Liver (tissue), 9 donors: ENCODE results near the gene NPL. TPM values are rescaled to one million over a fixed set of nuclear protein-coding genes. Genes with fewer than 3 reads are reported as not detected.

Source experiments
- DNase-seq: peaks from one replicate; pipeline ENCODE4 v3.0.0-alpha.2; 2017; ENCODE audit warnings: low spot score
- H3K27ac ChIP-seq, 2 donors: one replicate each; pipeline ENCODE4 v1.7.0; 2013; ENCODE audit warnings: inconsistent platforms in 2 of 2, low read length in 2 of 2, control low read depth in 1 of 2, low read depth in 1 of 2, mild to moderate bottlenecking in 1 of 2
- H3K27me3 ChIP-seq, 4 donors: one replicate each; pipeline versions ENCODE4 v1.6.1 to v1.7.0; 2013; ENCODE audit warnings: low read length in 3 of 4, inconsistent platforms in 1 of 4, mild to moderate bottlenecking in 1 of 4, moderate library complexity in 1 of 4; ENCODE audit not compliant: control insufficient read depth in 4 of 4, insufficient read depth in 4 of 4
- H3K36me3 ChIP-seq, 4 donors: one replicate each; pipeline versions ENCODE4 v1.6.1 to v1.7.0; 2013; ENCODE audit warnings: low read length in 3 of 4, mild to moderate bottlenecking in 3 of 4, low read depth in 1 of 4, moderate library complexity in 1 of 4; ENCODE audit not compliant: control insufficient read depth in 4 of 4, insufficient read depth in 3 of 4
- H3K4me1 ChIP-seq, 4 donors: one replicate each; pipeline versions ENCODE4 v1.6.1 to v1.7.0; 2013; ENCODE audit warnings: low read length in 3 of 4, mild to moderate bottlenecking in 3 of 4, moderate library complexity in 1 of 4; ENCODE audit not compliant: control insufficient read depth in 4 of 4, insufficient read depth in 4 of 4
- H3K4me3 ChIP-seq, 3 donors: one replicate each; pipeline versions ENCODE4 v1.6.1 to v1.7.0; 2013; ENCODE audit warnings: low read length in 3 of 3, control low read depth in 1 of 3, low read depth in 1 of 3, mild to moderate bottlenecking in 1 of 3
- H3K9ac ChIP-seq, 2 donors: one replicate each; pipeline ENCODE4 v1.7.0; 2013; ENCODE audit warnings: low read length in 2 of 2, mild to moderate bottlenecking in 2 of 2, moderate library complexity in 2 of 2, control low read depth in 1 of 2, low read depth in 1 of 2
- H3K9me3 ChIP-seq, 4 donors: one replicate each; pipeline versions ENCODE4 v1.6.1 to v1.7.0; 2013; ENCODE audit warnings: low read length in 3 of 4; ENCODE audit not compliant: control insufficient read depth in 4 of 4
- ATF3 ChIP-seq: IDR thresholded peaks from 2 replicates; pipeline ENCODE4 v1.6.1; 2016; ENCODE audit warnings: antibody characterized with exemption
- CTCF ChIP-seq: fragments of 150-350 bp; IDR thresholded peaks from 2 replicates; pipeline ENCODE4 v1.5.1; 2017; ENCODE audit warnings: improper control_type of control experiment, low read depth, low read length; ENCODE audit not compliant: missing input control
- EGR1 ChIP-seq, 2 donors: IDR thresholded peaks; 2 replicates each; pipeline ENCODE4 v1.6.1; 2016 to 2018; ENCODE audit warnings: antibody characterized with exemption in 2 of 2, low read depth in 2 of 2
- FOXA2 ChIP-seq: IDR thresholded peaks from 2 replicates; pipeline ENCODE4 v1.6.1; 2016; ENCODE audit warnings: antibody characterized with exemption
- GABPA ChIP-seq, 2 donors: IDR thresholded peaks in 1 of 2; conservative IDR thresholded peaks in 1 of 2; 2 replicates each; pipeline ENCODE4 v1.6.1; 2016; ENCODE audit warnings: antibody characterized with exemption in 2 of 2, mild to moderate bottlenecking in 1 of 2, moderate library complexity in 1 of 2
- HNF4G ChIP-seq: IDR thresholded peaks from 2 replicates; pipeline ENCODE4 v1.6.1; 2016; ENCODE audit warnings: antibody characterized with exemption
- JUND ChIP-seq, 2 donors: IDR thresholded peaks; 2 replicates each; pipeline ENCODE4 v1.6.1; 2016; ENCODE audit warnings: antibody characterized with exemption in 2 of 2
- MAX ChIP-seq: IDR thresholded peaks from 2 replicates; pipeline ENCODE4 v1.6.1; 2016; ENCODE audit warnings: antibody characterized with exemption
- NR2F2 ChIP-seq: IDR thresholded peaks from 2 replicates; pipeline ENCODE4 v1.6.1; 2016; ENCODE audit warnings: antibody characterized with exemption
- REST ChIP-seq: IDR thresholded peaks from 2 replicates; pipeline ENCODE4 v1.6.1; 2016; ENCODE audit warnings: antibody characterized with exemption, mild to moderate bottlenecking
- RXRA ChIP-seq, 2 donors: IDR thresholded peaks; 2 replicates each; pipeline ENCODE4 v1.6.1; 2017 to 2018; ENCODE audit warnings: antibody characterized with exemption in 2 of 2, mild to moderate bottlenecking in 1 of 2
- SP1 ChIP-seq: IDR thresholded peaks from 2 replicates; pipeline ENCODE4 v1.6.1; 2018; ENCODE audit warnings: antibody characterized with exemption, mild to moderate bottlenecking
- TAF1 ChIP-seq: conservative IDR thresholded peaks from 2 replicates; pipeline ENCODE4 v1.6.1; 2016; ENCODE audit warnings: antibody characterized with exemption, mild to moderate bottlenecking
- YY1 ChIP-seq: IDR thresholded peaks from 2 replicates; pipeline ENCODE4 v1.6.1; 2016; ENCODE audit warnings: antibody characterized with exemption, mild to moderate bottlenecking
- ZBTB33 ChIP-seq: IDR thresholded peaks from 2 replicates; pipeline ENCODE4 v1.6.1; 2016; ENCODE audit warnings: antibody characterized with exemption
- WGBS: extraction: QIAGEN DNeasy Blood & Tissue Kit; methylation state at CpG from one replicate; pipeline ENCODE4 v1.1.7; 2013; 5-methylcytosine and 5-hydroxymethylcytosine counted together
- polyA plus RNA-seq, 2 donors: library from polyadenylated mRNA; stranded (reverse) in 1 of 2; unstranded in 1 of 2; fragments of 200-250 nt in 1 of 2; fragments of >200 nt in 1 of 2; fragmentation: Nextera tagmentation in 1 of 2; extraction: Ambion mirVana in 1 of 2; gene quantifications; one replicate each; pipeline versions ENCODE4 v1.2.1 to v1.2.3, GENCODE V29; 2013 to 2015
- total RNA-seq, 2 donors: library from RNA; depleted of rRNA; stranded (reverse); fragments of >200 nt; gene quantifications; one replicate each; pipeline ENCODE4 v1.2.3, GENCODE V29; 2014
- donor health status: healthy.
- donor health status: healthy.
- donor health status: healthy.
- donor health status: healthy.
- donor health status: healthy.

NPL gene
- total and polyA plus RNA-seq, 4 donors = 8.5 to 47.3 (median 15.9) TPM

GRCh38 chr1:182765391-182765790 is 24.2 kb upstream of the NPL start:
- Histone ChIP-seq H3K4me3 (no peak overlapping the region), H3K27ac (no peak overlapping the region), H3K36me3 (no peaks in the 10 kb centered on the region), H3K27me3 (no peaks in the 10 kb centered on the region), H3K9me3 (no peaks in the 10 kb centered on the region), H3K4me1 (peaks cover 0 to 2% (median under 1%) of the 10 kb centered on the region in 4 donors), H3K9ac (no peak overlapping the region)
- DNase-seq = no peak
- 66% methylated on average over 3 of the region's 3 CpGs for WGBS
- TF ChIP-seq ATF3 = no peak
- TF ChIP-seq MAX = no peak
- TF ChIP-seq TAF1 = no peak
- TF ChIP-seq YY1 = no peak
- TF ChIP-seq CTCF = no peak
- no peak for TF ChIP-seq HNF4G
- no peak for TF ChIP-seq GABPA (IDR thresholded peaks at IDR 0.05 in 1 of 2, conservative IDR thresholded peaks at IDR 0.05 in 1 of 2)
- TF ChIP-seq JUND (IDR thresholded peaks at IDR 0.05) = no peak
- no peak for TF ChIP-seq REST
- TF ChIP-seq SP1 = no peak
- no peak for TF ChIP-seq EGR1 (IDR thresholded peaks at IDR 0.05; ENCODE audit: low read depth in 2 of 2)

GRCh38 chr1:182766050-182766449 is 23.5 kb upstream of the NPL start:
- no peaks in the 10 kb centered on the region for H3K27me3 ChIP-seq
- WGBS = 96% methylated on average over 2 of the region's 2 CpGs
- no peak overlapping the region for H3K4me3 ChIP-seq
- no peaks in the 10 kb centered on the region for H3K9me3 ChIP-seq
- H3K27ac ChIP-seq = no peak overlapping the region
- H3K36me3 ChIP-seq = no peaks in the 10 kb centered on the region
- H3K4me1 ChIP-seq = peaks cover 0 to 2% (median under 1%) of the 10 kb centered on the region in 4 donors
- TF ChIP-seq FOXA2 = no peak
- TF ChIP-seq EGR1 (IDR thresholded peaks at IDR 0.05; ENCODE audit: low read depth in 2 of 2) = no peak
- no peak for TF ChIP-seq NR2F2
- TF ChIP-seq ZBTB33 = no peak
- no peak for TF ChIP-seq MAX
- TF ChIP-seq RXRA (IDR thresholded peaks at IDR 0.05) = no peak
- TF ChIP-seq SP1 = no peak
- TF ChIP-seq TAF1 = no peak
- TF ChIP-seq HNF4G = no peak
- H3K9ac ChIP-seq = no peak overlapping the region
- DNase-seq = no peak
